T-helper 1 cell treated with Interleukin-12 subunit alpha and Interleukin-12 subunit beta and Interleukin-4 antibody, amounts not matched to agents 30 ng/mL and 1 ng/mL, for 36 hours (primary cell): ENCODE results near the gene C1QA. TPM values are rescaled to one million over a fixed set of nuclear protein-coding genes. Genes with fewer than 3 reads are reported as not detected.
"Not testable (repeated sequence)": the region's sequence is repeated elsewhere in the genome, so short reads cannot be mapped to it uniquely, and the experiment has no call there.

ENCODE experiments used
- intact Hi-C: fragments of 100-400 bp; cut with micrococcal nuclease; formaldehyde crosslinking; loops from one replicate; pipeline ENCODE4 v1.15.1; 2024
- total RNA-seq: library from RNA; stranded (reverse); gene quantifications from 2 replicates; pipeline ENCODE4 v1.2.3, GENCODE V29; 2022

C1QA gene
- total RNA-seq, 1 donor from 2014 or later = not detected

DNA sequence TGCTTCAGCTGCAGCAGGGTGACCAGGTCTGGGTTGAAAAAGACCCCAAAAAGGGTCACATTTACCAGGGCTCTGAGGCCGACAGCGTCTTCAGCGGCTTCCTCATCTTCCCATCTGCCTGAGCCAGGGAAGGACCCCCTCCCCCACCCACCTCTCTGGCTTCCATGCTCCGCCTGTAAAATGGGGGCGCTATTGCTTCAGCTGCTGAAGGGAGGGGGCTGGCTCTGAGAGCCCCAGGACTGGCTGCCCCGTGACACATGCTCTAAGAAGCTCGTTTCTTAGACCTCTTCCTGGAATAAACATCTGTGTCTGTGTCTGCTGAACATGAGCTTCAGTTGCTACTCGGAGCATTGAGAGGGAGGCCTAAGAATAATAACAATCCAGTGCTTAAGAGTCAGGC is 2.9 kb downstream of the C1QA start:
- intact Hi-C loops = no loop called here

DNA sequence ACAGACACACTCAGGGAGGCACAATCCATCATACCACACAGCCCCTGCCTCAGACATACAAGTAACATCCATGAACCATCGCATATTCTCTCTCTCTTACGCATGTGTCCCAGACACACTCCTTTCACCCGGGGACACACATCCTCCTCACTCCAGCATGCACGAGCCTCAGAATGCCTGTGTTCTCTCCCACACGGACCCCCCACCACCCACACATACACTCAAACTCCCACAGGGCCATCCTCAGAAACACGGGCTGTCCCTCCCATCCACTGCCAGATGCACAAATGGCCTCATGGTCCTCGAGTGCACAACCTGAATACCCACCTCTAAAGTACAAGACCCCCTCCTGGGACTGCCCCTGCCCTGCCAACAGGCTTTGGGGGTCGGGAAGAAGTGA is 4.8 kb downstream of the C1QA start:
- intact Hi-C loops = no loop called here

GRCh38 chr1:22641906-22642636 is 5.6 kb downstream of the C1QA start:
- intact Hi-C loops = loop anchor here (1.0 kb wide), 2 partner anchors 510 to 537 kb away; no protein-coding TSS in a partner anchor

DNA sequence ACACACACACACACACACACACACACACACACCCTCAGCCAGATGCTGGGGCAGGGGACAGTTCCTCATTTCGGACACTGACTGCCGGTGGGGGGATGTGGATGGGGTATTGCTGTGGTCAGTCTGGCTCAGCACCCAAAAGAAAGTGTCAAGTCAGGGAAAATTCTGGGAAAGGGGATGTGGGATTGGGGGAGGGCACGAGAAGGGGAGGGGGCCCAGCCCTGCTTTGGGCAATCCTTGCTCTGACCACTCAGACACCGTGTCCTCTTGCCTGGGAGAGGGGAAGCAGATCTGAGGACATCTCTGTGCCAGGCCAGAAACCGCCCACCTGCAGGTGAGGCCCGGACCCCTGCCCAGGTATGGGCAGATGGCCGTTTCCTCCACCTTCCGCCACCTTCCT is 7.0 kb downstream of the C1QA start, which contains the start of gene C1QC:
Gene C1QC, plus strand, starts transcription at position 253 of the 400 bp plus-strand sequence. CDS start 391 bp downstream, outside the sequence.
- intact Hi-C loops = no loop called here

GRCh38 chr1:22643928-22644327 is 7.5 kb downstream of the C1QA start:
- intact Hi-C loops = no loop called here

- intact Hi-C loops = no loop called here
Observed at GRCh38 chr1:22645931-22646330, 9.5 kb downstream of the C1QA start.

GRCh38 chr1:22646384-22646783 is 10.0 kb downstream of the C1QA start:
- intact Hi-C loops = no loop called here

DNA sequence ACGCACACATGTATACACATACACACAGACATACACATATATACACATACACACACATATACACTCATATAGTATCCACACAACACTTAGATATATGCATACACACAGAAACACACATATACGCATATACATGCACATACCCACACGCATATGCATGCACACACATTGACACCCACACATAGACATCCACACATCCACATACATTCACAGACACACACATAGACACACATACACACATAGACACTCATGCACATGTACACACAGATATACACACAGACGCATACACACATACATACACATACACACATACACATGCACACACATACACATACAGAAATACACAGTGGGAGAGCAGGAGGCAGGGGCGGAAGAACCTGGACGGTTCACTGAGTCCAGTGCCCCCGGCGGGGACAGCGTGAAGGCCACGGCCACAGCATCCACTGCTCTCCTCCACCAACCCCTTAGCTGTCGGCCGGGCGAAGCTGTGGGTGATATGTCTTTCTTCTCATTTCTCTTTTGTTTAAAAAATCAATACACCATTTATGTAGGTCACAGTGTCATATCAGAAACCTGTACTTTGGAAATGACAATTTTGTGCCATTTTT is 13.8 kb downstream of the C1QA start:
- intact Hi-C loops = no loop called here

DNA sequence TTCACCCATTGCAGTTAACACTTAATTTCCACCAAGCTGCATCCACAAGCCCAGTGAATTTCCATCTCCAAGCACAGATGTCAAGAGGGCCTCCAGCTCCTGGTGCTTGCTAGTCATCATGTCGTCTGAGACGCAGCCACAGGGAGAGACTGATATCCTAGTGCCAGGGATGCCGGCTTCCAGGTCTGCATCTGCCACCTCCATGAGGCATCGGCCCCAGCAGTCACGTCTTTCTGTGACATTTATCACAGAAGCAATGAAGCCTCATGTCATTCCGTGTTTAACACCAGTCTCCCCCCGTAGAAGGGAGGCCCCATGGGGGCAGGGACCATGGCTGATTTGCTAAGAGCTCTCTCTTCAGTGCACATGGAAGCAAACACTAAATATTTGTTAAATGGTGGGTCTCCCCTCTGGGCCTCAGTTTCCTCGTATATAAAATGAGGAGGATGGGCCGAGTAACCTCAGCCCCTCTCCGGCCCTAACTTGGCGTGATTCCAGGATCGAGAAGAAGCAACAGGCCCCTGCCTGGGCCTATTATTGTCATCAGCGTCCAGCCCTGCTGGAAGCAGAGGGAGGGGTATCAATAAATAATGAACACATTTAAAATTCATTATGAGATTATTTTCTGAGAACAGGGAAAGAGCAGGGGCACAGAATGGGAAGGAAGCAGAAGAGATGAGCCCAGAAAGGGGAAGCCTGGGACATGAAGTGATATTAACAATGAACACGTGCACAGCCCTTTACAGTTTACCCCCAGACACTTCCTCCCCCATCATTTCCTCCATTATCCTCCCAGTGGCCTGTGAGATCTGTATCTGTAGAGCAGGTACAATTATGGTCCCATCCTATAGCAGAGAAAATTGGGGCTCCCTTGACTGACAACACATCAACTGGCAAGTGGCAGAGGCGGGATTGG is 15.8 kb downstream of the C1QA start:
- intact Hi-C loops = no loop called here

DNA sequence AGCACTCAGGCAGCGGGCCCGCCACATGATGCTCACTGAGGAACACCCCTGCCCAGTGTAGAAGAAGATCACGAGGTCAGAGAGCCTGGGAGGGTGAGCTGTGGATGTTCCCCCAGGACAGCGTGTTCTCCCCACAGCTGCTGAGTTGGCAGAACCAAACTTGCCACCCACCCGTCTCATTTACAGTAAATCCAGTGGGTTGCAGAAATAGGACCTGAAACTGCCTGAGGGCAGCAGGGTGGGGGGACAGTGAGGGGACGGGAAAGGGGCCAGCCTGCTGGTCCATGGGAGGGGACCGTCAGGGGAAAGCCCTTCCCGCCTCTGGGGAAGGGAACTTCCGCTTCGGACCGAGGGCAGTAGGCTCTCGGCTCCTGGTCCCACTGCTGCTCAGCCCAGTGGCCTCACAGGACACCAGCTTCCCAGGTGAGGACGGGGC is 16.5 kb downstream of the C1QA start, which contains the start of gene C1QB:
Gene C1QB, plus strand, starts transcription at position 356 of the 436 bp plus-strand sequence. CDS start 6,227 bp downstream, outside the sequence.
- intact Hi-C loops = no loop called here

DNA sequence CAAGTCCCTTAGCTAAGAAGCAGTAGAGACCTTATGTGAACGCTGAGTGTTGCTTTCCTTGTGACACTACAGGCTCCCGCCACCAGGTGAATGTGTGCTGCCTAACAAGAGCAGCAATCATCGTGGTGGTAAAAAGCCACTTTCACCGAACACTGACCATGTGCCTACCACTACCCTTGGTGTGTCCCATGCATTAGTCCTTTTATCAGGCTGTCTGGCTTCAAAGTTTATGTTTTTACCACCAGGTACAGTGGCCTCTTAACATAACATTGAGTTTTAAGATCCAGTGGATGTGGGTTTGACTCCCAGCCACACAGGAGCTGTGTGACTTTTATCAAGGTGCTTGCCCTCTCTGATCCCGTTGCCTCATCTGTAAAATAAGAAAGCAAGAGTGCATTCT is 18.3 kb downstream of the C1QA start:
- intact Hi-C loops = no loop called here

- intact Hi-C loops = no loop called here
Observed at GRCh38 chr1:22658385-22659163, 22.1 kb downstream of the C1QA start.

GRCh38 chr1:22660716-22661241 is 24.4 kb downstream of the C1QA start:
- intact Hi-C loops = no loop called here

DNA sequence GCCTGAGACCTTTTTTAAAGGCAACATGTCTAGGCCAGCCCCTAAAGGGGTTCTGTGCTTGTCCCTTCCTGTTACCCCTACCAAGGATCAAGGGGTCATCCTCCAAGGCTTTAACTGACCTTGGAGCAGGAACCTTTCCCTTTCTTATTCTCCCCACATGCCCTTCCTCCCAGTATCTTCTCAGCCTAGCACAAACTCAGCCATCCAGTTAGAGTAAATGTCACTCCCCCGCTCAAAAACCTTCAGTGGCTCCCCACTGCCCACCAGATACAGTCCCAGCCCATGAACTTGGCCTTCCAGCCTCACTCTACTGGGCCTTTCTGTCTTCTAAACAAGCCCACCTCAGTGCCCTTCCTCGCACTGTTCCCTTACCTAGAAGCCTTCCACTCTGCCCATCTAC is 25.5 kb downstream of the C1QA start:
- intact Hi-C loops = no loop called here

GRCh38 chr1:22662318-22662717 is 25.9 kb downstream of the C1QA start:
- intact Hi-C loops = no loop called here

DNA sequence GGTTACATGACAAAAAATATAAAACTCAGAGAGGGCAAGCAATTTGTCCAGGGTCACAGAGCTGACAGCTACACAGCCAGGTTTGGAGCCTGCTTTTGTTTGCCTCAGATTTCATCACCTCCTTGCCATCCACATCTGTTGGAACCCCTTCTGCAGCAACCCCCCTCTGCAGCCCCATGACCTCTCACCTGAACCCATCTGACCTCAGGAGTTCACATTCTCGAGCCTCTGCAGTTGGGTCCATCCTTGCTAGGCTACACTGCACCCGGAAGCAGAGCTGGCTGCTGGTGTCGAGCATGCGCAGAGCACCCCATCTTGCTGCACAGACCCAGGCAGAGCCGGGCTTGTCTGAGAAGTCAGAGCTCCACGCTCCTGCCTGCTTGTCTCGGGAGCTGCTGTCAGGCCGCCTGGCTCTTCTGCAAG is 26.6 kb downstream of the C1QA start:
- intact Hi-C loops = no loop called here

- intact Hi-C loops = no loop called here
Observed at GRCh38 chr1:22665752-22666151, 29.3 kb downstream of the C1QA start.

DNA sequence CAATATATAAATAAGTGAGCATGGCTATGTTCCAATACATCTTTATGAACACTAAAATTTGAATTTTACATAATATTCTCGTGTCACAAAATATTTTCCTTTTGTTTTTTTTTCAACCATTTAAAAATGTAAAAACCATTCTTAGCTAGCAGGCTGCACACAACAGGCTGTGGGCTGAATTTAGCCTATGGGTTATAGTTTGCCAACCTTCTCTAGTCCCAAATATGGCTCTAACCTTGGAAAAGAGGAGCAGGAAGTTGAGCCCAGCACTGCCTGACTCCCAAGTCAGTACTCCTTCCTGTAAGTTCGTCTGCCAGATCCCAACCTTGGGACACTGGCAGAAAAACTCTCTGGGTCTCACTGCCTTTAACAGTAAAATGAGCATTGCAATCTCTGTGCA is 30.0 kb downstream of the C1QA start:
- intact Hi-C loops = no loop called here

DNA sequence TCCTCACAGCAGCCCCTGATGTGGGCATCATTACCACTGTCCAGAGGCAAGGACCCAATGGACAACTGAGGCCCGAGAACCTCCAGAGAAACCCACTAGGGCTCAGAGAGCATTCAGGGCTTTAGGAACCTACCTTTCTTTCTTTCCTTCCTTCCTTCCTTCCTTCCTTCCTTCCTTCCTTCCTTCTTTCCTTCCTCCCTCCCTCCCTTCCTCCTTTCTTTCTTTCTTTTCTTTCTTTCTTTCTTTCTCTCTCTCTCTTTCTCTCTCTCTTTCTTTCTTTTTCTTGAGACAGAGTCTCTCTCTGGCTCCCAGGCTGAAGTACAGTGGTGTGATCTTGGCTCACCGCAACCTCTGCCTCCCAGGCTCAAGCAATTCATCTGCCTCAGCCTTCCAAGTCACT is 32.4 kb downstream of the C1QA start:
- intact Hi-C loops = not testable (repeated sequence)

DNA sequence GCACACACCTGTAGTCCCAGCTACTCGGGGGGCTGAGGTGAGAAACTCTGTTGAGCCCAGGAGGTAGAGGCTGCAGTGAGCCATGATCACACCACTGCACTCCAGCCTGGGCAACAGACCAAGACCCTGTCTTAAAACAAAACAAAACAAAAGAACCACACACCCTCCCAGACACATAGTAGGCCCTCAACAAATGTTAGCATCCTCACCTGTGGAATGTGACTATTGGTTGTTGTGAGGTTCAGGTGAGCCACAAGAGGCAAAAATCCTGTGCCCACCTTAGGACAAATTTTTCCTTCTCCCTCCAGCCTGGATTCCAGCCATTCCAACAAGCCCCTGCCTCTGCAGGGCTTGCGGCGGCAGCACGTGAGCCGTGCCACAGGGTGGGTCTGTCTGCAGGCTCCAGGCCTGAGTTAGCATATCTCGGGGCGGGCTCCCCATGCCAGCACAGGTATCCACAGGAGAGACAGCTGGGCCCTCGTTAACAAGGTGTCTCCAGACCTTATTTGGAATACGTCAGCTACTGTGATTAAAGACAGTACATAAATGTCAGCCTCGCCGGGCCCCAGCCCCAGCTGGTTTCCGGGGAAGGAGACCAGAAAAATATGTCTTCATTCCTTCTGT is 34.0 kb downstream of the C1QA start:
- intact Hi-C loops = no loop called here
